ENCODE measurements around the gene TM9SF2. TPM values are rescaled to one million over a fixed set of nuclear protein-coding genes. Genes with fewer than 3 reads are reported as not detected.

The TM9SF2 gene
- total RNA-seq, 1 donor from 2014 or later, result 118 TPM

GRCh38 chr13:99553033-99553432, 51.8 kb downstream of the TM9SF2 start:
- Mint-ChIP-seq H3K4me1 (ENCODE audit: low read depth, unreplicated experiment) (peaks cover 1% of the 10 kb centered on the region), H3K27me3 (ENCODE audit: low read depth, unreplicated experiment) (no peaks in the 10 kb centered on the region), H3K27ac (ENCODE audit: unreplicated experiment) (no peak overlapping the region), H3K9me3 (ENCODE audit: unreplicated experiment) (no peaks in the 10 kb centered on the region), H3K4me3 (ENCODE audit: unreplicated experiment) (no peak overlapping the region), H3K36me3 (ENCODE audit: low read depth, unreplicated experiment) (peaks cover 15% of the 10 kb centered on the region)
- H3K9me3 ChIP-seq (ENCODE audit: insufficient read depth, low read depth, low read length), result no peaks in the 10 kb centered on the region
- peaks cover 48% of the 10 kb centered on the region for H3K36me3 ChIP-seq (ENCODE audit: insufficient read depth, low read length)
- H3K4me1 ChIP-seq (ENCODE audit: insufficient read depth, low read length), result no peaks in the 10 kb centered on the region
- no peak for FAIRE-seq
- H3K4me2 ChIP-seq (ENCODE audit: low read length), result no peak overlapping the region
- no peaks in the 10 kb centered on the region for H3K27me3 ChIP-seq (ENCODE audit: insufficient read depth, low read length)
- no peak overlapping the region for H3K9ac ChIP-seq (ENCODE audit: low read length)
- no peak for DNase-seq (ENCODE audit: low read depth)
- H2AFZ ChIP-seq (ENCODE audit: low read depth, low read length), result no peak overlapping the region
- no peak for TF ChIP-seq EZH2 (IDR thresholded peaks at IDR 0.05; ENCODE audit: insufficient read depth, low read length)
- no peak for TF ChIP-seq CTCF (IDR thresholded peaks at IDR 0.05; ENCODE audit: insufficient read depth, low read depth, low read length)
- no peak overlapping the region for H3K27ac ChIP-seq (ENCODE audit: low read depth, low read length)
- H4K20me1 ChIP-seq (ENCODE audit: insufficient read depth, low read length), result peaks cover 4% of the 10 kb centered on the region
- H3K4me3 ChIP-seq (ENCODE audit: insufficient read depth, low read depth, low read length), result no peak overlapping the region
- no peaks in the 10 kb centered on the region for H3K79me2 ChIP-seq (ENCODE audit: insufficient read depth, low read length)

- no peak overlapping the region for H3K9ac ChIP-seq (ENCODE audit: low read length)
- Mint-ChIP-seq H3K4me1 (ENCODE audit: low read depth, unreplicated experiment) (peaks cover 2% of the 10 kb centered on the region), H3K4me3 (ENCODE audit: unreplicated experiment) (no peak overlapping the region), H3K9me3 (ENCODE audit: unreplicated experiment) (no peaks in the 10 kb centered on the region), H3K27ac (ENCODE audit: unreplicated experiment) (no peak overlapping the region), H3K27me3 (ENCODE audit: low read depth, unreplicated experiment) (no peaks in the 10 kb centered on the region), H3K36me3 (ENCODE audit: low read depth, unreplicated experiment) (peaks cover 19% of the 10 kb centered on the region)
- peak; percentile 26 for FAIRE-seq
- H3K4me3 ChIP-seq (ENCODE audit: insufficient read depth, low read depth, low read length), result no peak overlapping the region
- no peak for TF ChIP-seq CTCF (IDR thresholded peaks at IDR 0.05; ENCODE audit: insufficient read depth, low read depth, low read length)
- TF ChIP-seq EZH2 (IDR thresholded peaks at IDR 0.05; ENCODE audit: insufficient read depth, low read length), result no peak
- no peak overlapping the region for H2AFZ ChIP-seq (ENCODE audit: low read depth, low read length)
- H3K27ac ChIP-seq (ENCODE audit: low read depth, low read length), result no peak overlapping the region
- H3K4me2 ChIP-seq (ENCODE audit: low read length), result no peak overlapping the region
- DNase-seq (ENCODE audit: low read depth), result no peak
- H3K9me3 ChIP-seq (ENCODE audit: insufficient read depth, low read depth, low read length), result no peaks in the 10 kb centered on the region
- peaks cover 39% of the 10 kb centered on the region for H3K36me3 ChIP-seq (ENCODE audit: insufficient read depth, low read length)
- H3K79me2 ChIP-seq (ENCODE audit: insufficient read depth, low read length), result no peaks in the 10 kb centered on the region
- H3K27me3 ChIP-seq (ENCODE audit: insufficient read depth, low read length), result no peaks in the 10 kb centered on the region
- H4K20me1 ChIP-seq (ENCODE audit: insufficient read depth, low read length), result peaks cover 10% of the 10 kb centered on the region
- H3K4me1 ChIP-seq (ENCODE audit: insufficient read depth, low read length), result no peaks in the 10 kb centered on the region
Measured at GRCh38 chr13:99555149-99555548, 53.9 kb downstream of the TM9SF2 start.

- H3K9me3 Mint-ChIP-seq (ENCODE audit: unreplicated experiment), result no peaks in the 10 kb centered on the region
Measured at GRCh38 chr13:99556867-99557443, 55.7 kb downstream of the TM9SF2 start.

More at GRCh38 chr13:99556867-99557443, 55.7 kb downstream of the TM9SF2 start:
- H3K36me3 Mint-ChIP-seq (ENCODE audit: low read depth, unreplicated experiment), result peaks cover 19% of the 10 kb centered on the region
- no peak overlapping the region for H3K27ac Mint-ChIP-seq (ENCODE audit: unreplicated experiment)
- no peak overlapping the region for H3K4me2 ChIP-seq (ENCODE audit: low read length)
- H3K27ac ChIP-seq (ENCODE audit: low read depth, low read length), result no peak overlapping the region
- no peak overlapping the region for H3K4me3 Mint-ChIP-seq (ENCODE audit: unreplicated experiment)
- H3K79me2 ChIP-seq (ENCODE audit: insufficient read depth, low read length), result no peaks in the 10 kb centered on the region
- no peak overlapping the region for H3K4me3 ChIP-seq (ENCODE audit: insufficient read depth, low read depth, low read length)
- no peak for DNase-seq (ENCODE audit: low read depth)
- peaks cover 2% of the 10 kb centered on the region for H3K4me1 Mint-ChIP-seq (ENCODE audit: low read depth, unreplicated experiment)
- H3K4me1 ChIP-seq (ENCODE audit: insufficient read depth, low read length), result no peaks in the 10 kb centered on the region
- no peak overlapping the region for H3K9ac ChIP-seq (ENCODE audit: low read length)
- no peak overlapping the region for H2AFZ ChIP-seq (ENCODE audit: low read depth, low read length)
- no peak for TF ChIP-seq EZH2 (IDR thresholded peaks at IDR 0.05; ENCODE audit: insufficient read depth, low read length)
- no peak for FAIRE-seq
- no peaks in the 10 kb centered on the region for H3K27me3 ChIP-seq (ENCODE audit: insufficient read depth, low read length)
- H3K9me3 ChIP-seq (ENCODE audit: insufficient read depth, low read depth, low read length), result no peaks in the 10 kb centered on the region
- H3K27me3 Mint-ChIP-seq (ENCODE audit: low read depth, unreplicated experiment), result no peaks in the 10 kb centered on the region
- H3K36me3 ChIP-seq (ENCODE audit: insufficient read depth, low read length), result peaks cover 31% of the 10 kb centered on the region
- H4K20me1 ChIP-seq (ENCODE audit: insufficient read depth, low read length), result peaks cover 10% of the 10 kb centered on the region

Measured in astrocyte (in vitro differentiated cells and primary cell).